SJSA1 (cell line): ENCODE data around the gene CAMTA1. TPM values are rescaled to one million over a fixed set of nuclear protein-coding genes. Genes with fewer than 3 reads are reported as not detected.

Experiments used
- DNase-seq, 2 experiments: peaks; one replicate each; pipeline ENCODE4 v3.0.0-alpha.2; 2015 to 2020; ENCODE audit warnings: low spot score in 2 of 2, low read depth in 1 of 2
- H3K27ac ChIP-seq: fragments of 250-450 bp; sonication (Bioruptor Pico); 2 replicates; pipeline ENCODE4 v1.5.1; 2020; ENCODE audit warnings: mild to moderate bottlenecking, moderate library complexity
- H3K27me3 ChIP-seq: fragments of 250-450 bp; sonication (Bioruptor Pico); replicated peaks from 2 replicates; pipeline ENCODE4 v1.5.1; 2020; ENCODE audit warnings: mild to moderate bottlenecking, moderate library complexity
- H3K36me3 ChIP-seq: fragments of 250-450 bp; sonication (Bioruptor Pico); 2 replicates; pipeline ENCODE4 v1.5.1; 2020; ENCODE audit warnings: mild to moderate bottlenecking
- H3K4me1 ChIP-seq: fragments of 250-450 bp; sonication (Bioruptor Pico); replicated peaks from 2 replicates; pipeline ENCODE4 v1.6.1; 2021; ENCODE audit warnings: mild to moderate bottlenecking
- H3K4me3 ChIP-seq: fragments of 250-450 bp; sonication (Bioruptor Pico); 2 replicates; pipeline ENCODE4 v1.5.1; 2020; ENCODE audit warnings: mild to moderate bottlenecking
- H3K9me3 ChIP-seq: fragments of 250-450 bp; sonication (Bioruptor Pico); replicated peaks from 2 replicates; pipeline ENCODE4 v1.5.1; 2020; ENCODE audit warnings: mild to moderate bottlenecking
- total RNA-seq: library from RNA; depleted of rRNA; stranded (reverse); fragments of >200 nt; shearing (Covaris generic); gene quantifications from 2 replicates; pipeline ENCODE4 v1.2.3, GENCODE V29; 2014

CAMTA1 gene
- total RNA-seq, 1 experiment from 2014 or later, result 136 TPM

DNA sequence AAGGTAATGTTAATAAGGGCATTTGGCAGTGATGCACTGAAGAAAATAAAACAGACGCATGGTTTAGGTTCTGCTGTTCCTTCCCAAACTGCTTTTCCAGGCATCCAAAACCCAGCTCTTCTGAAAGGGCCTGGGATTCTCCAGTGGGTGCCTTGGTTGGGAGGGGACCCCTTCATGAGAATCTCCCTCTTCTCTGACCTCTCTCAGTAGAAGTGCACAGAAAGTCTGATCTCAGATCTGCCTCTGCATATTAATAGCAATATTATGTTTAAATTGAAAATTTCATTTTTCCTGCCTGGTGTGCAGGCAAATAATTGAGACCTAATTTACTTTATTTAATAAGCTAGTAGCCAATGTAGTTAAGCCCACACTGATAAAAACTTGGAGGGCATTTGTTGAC lies 260.6 kb downstream of the CAMTA1 start:
- H3K9me3 ChIP-seq, result no peaks in the 10 kb centered on the region
- H3K36me3 ChIP-seq, result no peaks in the 10 kb centered on the region
- H3K4me1 ChIP-seq, result no peaks in the 10 kb centered on the region
- peaks cover 4% of the 10 kb centered on the region; the same call in 1 of the 2 replicates for H3K27me3 ChIP-seq
- H3K27ac ChIP-seq, result no peak overlapping the region
- DNase-seq, result no peak
- no peak overlapping the region for H3K4me3 ChIP-seq

DNA sequence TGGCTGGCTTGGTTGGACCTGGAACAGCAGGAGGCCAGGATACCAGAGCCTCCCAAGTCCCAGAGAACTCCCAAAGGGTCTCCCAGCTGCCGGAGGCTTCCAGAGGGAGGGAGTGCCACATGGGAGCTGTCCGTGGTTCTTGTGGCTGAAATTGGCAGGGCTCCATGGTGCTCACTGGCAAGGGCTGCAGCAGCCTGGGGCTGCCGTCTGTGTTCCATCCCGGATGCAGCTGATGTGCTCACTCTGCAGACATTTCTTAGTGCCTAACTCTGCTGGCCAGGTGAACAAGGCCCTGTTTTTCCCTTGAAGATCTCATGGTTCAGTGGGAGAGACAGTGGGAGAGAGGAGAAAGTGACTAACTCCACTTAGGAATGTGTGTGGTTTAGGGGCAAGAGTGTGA lies 261.1 kb downstream of the CAMTA1 start:
- Histone ChIP-seq H3K36me3 (no peaks in the 10 kb centered on the region), H3K27me3 (peaks cover 4% of the 10 kb centered on the region; the same call in 1 of the 2 replicates), H3K4me1 (no peaks in the 10 kb centered on the region), H3K9me3 (no peaks in the 10 kb centered on the region), H3K27ac (no peak overlapping the region), H3K4me3 (no peak overlapping the region)
- no peak for DNase-seq

DNA sequence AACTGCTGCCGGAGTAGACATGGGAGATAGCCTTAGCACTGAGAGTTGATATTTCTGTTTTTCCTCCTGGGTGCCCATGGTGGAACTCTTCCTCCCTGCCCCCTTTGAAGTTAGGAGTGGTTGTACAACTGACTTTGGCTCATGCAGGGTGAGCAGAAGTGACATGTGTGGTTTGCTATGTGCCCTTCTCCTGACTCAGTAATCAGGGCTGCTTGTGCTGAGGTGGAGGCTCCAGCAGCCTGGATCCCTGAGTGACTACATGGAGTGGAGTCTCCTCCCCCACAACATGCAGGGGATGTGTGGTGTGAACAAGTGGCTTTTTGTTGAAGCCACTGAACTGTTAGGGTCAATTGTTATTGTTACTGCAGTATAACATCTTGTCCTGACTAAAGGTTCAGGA lies 261.6 kb downstream of the CAMTA1 start:
- no peaks in the 10 kb centered on the region for H3K4me1 ChIP-seq
- no peaks in the 10 kb centered on the region for H3K9me3 ChIP-seq
- no peaks in the 10 kb centered on the region for H3K36me3 ChIP-seq
- peaks cover 4% of the 10 kb centered on the region; the same call in 1 of the 2 replicates for H3K27me3 ChIP-seq
- no peak overlapping the region for H3K27ac ChIP-seq
- DNase-seq, result no peak
- no peak overlapping the region for H3K4me3 ChIP-seq

DNA sequence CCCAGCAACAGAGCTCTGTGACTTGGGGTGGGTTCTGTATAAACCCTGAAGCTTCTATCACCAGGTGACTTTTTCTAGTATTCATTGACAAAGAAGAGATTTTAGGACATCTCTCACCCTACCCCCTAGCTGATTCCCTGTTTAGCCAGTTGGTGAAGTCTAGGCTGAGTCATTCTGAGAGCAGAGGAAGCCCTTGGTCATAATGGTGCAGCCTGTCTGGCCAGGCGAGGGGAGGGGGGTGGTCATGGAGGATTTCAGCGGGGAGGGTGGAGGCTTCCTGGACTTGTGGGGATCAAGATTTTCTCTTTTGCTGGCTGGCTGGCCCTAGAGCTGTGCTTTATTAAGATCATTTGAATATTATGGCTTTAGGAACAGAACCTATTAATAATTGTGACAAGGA lies 262.6 kb downstream of the CAMTA1 start:
- Histone ChIP-seq H3K4me1 (no peaks in the 10 kb centered on the region), H3K4me3 (no peak overlapping the region), H3K27me3 (peaks cover 4% of the 10 kb centered on the region; the same call in 1 of the 2 replicates), H3K36me3 (no peaks in the 10 kb centered on the region), H3K27ac (no peak overlapping the region), H3K9me3 (no peaks in the 10 kb centered on the region)
- no peak for DNase-seq

DNA sequence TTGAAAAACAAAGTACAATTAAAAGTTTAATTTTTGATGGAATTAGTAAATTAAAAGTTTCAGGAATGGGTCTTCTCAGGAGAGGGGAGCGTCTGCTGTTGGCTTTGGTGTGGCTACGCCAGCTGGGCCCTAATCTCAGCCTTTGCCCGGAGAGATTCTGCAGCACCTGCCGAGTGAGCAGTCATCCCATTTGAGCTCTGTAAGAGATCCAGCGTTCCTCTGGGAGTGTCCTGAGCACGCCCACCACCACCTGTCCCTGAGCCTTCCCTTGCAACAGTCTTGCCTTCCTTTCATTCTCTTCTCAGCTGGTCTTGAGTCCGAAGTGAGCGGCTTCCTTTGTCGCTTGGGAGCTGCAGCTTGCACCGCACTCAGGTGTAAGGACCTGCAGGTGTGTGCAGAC lies 263.1 kb downstream of the CAMTA1 start:
- H3K9me3 ChIP-seq, result no peaks in the 10 kb centered on the region
- no peak overlapping the region for H3K4me3 ChIP-seq
- no peak for DNase-seq
- H3K27me3 ChIP-seq, result peaks cover 4% of the 10 kb centered on the region; the same call in 1 of the 2 replicates
- no peak overlapping the region for H3K27ac ChIP-seq
- no peaks in the 10 kb centered on the region for H3K4me1 ChIP-seq
- H3K36me3 ChIP-seq, result no peaks in the 10 kb centered on the region

DNA sequence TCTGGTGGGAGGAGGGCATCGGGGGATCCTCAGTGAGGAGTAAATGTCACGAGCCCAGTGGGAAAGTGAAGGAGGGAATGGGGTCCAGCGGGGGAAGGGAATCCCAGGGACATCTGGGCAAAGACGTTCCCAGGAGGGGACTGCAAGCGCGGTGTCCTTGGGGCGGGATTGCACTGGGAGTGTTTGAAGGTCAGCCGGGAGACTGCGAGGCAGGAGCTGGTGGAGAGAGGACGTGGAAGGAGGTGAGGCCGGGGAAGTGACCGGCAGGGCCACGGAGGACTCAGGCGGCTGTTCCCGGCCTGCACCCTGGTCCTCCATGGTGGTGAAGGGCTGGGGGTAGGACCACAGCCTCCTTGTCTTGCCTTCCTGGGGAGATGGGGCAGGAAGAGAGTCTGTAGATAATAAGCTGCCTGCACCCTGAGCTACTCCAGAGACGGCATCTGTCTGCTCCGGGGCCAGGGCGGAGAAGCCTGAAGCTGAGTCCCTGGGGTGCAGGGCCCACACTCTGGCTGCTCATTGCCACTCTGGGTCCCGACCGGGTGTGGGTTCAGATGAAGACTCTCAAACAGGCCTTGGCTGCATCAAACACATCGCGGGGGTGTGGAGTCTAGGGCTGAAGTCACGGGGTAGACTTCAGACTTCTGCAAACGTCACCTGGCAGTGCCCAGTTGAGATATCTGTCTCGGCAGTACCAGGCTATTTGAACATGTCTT lies 264.8 kb downstream of the CAMTA1 start:
- DNase-seq, result no peak
- Histone ChIP-seq H3K4me1 (no peaks in the 10 kb centered on the region), H3K36me3 (no peaks in the 10 kb centered on the region), H3K4me3 (no peak overlapping the region), H3K27me3 (peaks cover 4% of the 10 kb centered on the region; the same call in 1 of the 2 replicates), H3K27ac (no peak overlapping the region), H3K9me3 (no peaks in the 10 kb centered on the region)

DNA sequence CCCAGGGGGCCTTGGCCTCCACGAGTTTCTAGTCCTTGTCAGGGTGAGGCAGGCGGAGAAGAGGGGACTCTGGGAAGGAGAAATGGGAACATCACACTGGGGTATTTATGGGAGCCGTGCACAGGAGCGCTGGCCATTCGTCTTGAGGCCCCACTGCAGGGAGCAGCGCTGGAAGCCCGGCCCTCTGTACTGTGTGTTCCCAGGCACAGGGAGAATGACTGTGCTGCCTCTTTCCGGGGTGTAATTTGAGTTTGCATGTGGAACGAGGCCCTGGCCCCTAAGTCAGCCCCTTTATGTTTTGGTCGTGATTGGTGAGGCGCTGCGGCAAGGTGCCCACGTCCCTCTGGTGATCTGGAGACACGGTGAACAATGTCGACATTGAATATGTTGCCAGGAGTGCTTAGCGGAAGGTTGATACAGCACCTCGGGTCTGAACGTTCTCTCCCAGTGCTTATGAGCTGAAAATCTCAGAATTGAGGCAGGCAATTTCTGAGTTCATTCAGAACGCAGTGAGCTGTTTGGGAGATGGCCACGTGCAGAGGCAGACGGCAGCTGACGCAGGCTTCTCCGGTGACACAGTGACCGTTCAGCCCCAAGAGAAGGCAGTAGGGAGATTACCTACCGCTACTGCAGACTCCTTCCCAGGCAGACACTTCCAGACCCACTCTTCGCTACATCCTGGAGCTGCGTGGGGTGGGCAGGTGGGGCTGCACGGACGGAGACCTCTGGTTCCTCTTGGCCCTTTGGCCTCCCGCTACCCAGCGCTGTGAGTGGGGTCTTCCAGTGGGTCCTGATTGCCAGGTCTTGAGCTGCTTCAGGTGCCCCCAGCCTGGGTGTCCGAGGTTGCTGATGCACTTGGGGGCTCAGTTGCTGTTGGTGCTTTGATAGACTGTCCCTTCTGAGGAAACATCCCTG lies 265.8 kb downstream of the CAMTA1 start:
- H3K27ac ChIP-seq, result no peak overlapping the region
- no peaks in the 10 kb centered on the region for H3K27me3 ChIP-seq
- no peak overlapping the region for H3K4me3 ChIP-seq
- no peaks in the 10 kb centered on the region for H3K9me3 ChIP-seq
- H3K4me1 ChIP-seq, result no peaks in the 10 kb centered on the region
- no peak for DNase-seq
- H3K36me3 ChIP-seq, result no peaks in the 10 kb centered on the region

DNA sequence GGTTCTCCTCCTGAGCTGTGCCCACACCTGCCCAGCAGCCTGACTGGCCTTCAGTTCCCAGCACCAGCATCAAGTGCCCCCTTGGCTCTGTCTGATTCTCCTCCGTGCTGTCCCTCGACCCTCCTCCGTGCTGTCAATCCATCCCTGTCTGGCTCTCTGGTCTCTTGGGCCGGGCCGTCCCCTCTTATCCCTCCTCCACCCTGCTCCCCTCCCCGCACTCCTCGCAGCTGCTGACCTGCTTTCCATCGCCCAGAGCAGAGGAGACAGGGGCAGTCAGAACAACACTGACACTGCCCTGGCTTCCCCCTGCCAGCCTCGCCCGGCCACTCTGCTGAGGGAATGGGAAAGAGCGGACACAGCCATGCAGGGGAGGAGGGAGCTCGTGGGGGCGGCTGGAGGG lies 267.4 kb downstream of the CAMTA1 start:
- H3K36me3 ChIP-seq, result no peaks in the 10 kb centered on the region
- no peaks in the 10 kb centered on the region for H3K27me3 ChIP-seq
- H3K4me3 ChIP-seq, result no peak overlapping the region
- H3K4me1 ChIP-seq, result no peaks in the 10 kb centered on the region
- H3K27ac ChIP-seq, result no peak overlapping the region
- H3K9me3 ChIP-seq, result no peaks in the 10 kb centered on the region
- no peak for DNase-seq

DNA sequence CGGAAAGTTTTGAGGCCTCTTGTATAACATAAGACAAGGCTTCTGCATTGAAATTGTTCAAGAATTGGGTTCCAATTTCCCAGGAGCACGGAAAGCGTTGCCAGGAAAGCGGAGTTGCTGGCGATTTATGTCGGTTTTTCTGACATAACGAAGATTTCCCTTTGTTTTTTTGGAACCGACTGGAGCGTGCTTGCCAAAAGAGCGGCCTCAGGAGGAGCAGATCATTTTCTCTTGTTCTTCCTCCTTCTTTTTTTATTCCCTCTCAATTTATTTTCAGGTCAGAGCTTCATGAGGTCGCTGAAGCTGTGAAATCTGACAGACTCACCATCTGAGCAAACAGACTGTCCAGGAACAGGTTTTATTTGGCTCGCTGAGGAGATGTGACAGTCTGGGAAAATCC lies 275.5 kb downstream of the CAMTA1 start:
- no peak overlapping the region for H3K27ac ChIP-seq
- no peak overlapping the region for H3K4me3 ChIP-seq
- H3K27me3 ChIP-seq, result peaks cover 3% of the 10 kb centered on the region; the same call in 1 of the 2 replicates
- no peaks in the 10 kb centered on the region for H3K36me3 ChIP-seq
- no peaks in the 10 kb centered on the region for H3K9me3 ChIP-seq
- H3K4me1 ChIP-seq, result no peaks in the 10 kb centered on the region
- DNase-seq, result no peak

DNA sequence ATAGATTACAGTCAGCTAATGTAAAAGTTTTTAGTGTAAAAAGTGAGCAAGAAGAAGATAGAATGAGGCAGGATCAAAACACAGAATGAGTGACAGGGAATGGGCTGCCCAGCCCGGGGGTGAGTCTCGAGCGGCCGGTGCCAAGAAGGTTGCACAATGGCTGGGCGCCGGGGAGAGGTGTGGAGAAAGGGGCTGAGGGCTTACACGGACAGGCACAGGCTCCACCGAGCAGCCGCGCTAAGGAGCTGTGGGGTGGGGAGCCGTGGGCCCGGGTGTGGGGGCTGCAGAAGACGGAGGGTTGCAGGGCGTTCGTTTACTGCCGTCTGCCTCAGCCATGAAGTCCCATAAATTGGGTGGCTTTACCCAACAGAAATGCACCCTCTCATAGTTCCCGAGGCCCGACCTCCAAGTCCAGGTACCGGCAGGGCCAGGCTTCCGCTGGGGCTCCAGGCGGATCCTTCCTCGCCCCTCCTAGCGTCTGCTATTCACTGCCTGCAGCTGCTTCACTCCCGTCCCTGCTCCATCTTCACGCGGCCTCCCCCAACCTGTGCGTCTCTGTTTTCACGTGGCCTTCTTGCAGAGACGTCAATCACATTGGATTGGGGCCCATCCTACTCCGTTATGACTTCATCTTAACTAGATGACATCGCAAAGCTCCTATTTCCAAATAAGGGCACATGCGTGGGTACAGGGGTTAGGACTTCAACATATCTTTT lies 277.2 kb downstream of the CAMTA1 start:
- Histone ChIP-seq H3K27me3 (peaks cover 3% of the 10 kb centered on the region), H3K36me3 (no peaks in the 10 kb centered on the region), H3K4me1 (no peaks in the 10 kb centered on the region), H3K27ac (no peak overlapping the region), H3K4me3 (no peak overlapping the region), H3K9me3 (no peaks in the 10 kb centered on the region)
- DNase-seq, result no peak

DNA sequence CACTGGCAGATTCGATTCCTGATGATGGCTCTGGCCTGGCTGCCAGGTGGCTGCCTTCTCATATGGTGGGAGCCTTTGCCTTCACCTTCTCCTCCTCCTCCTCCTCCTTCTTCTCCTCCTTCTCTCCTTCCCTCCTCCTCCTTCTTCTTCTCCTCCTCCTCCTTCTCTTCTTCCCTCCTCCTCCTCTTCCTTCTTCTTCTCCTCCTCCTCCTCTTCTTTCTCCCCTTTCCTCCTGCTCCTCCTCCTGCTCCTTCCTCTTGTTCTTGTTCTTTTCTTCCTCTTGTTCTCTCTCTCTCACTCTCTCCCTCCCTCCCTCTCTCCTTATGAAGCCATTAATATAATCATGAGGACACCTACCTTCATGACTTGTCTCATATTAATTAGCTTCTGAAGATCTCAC lies 278.7 kb downstream of the CAMTA1 start:
- Histone ChIP-seq H3K4me1 (no peaks in the 10 kb centered on the region), H3K4me3 (no peak overlapping the region), H3K9me3 (no peaks in the 10 kb centered on the region), H3K27me3 (peaks cover 3% of the 10 kb centered on the region), H3K27ac (no peak overlapping the region), H3K36me3 (no peaks in the 10 kb centered on the region)
- no peak for DNase-seq

DNA sequence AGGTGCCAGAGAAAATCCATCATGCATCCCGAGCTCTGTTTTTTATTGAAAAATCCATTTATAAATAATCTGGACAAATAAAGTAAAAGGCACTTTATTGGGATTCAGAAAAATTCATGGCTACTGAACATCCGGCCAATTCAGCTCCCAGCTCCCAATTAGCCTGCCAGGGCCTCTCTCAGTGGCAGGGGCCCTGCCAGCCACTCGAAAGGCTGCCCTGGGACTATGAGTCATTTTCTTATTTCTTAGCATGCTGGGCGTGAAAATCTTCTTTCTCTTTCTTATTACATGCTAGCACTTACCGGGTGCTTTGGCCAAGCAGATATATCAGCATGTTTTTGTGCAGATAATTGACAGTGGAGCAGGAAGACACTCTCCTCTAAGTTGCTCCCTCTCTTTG lies 283.3 kb downstream of the CAMTA1 start:
- no peak overlapping the region for H3K4me3 ChIP-seq
- H3K9me3 ChIP-seq, result no peaks in the 10 kb centered on the region
- H3K27me3 ChIP-seq, result peaks cover under 1% of the 10 kb centered on the region
- H3K4me1 ChIP-seq, result no peaks in the 10 kb centered on the region
- DNase-seq, result no peak
- H3K36me3 ChIP-seq, result no peaks in the 10 kb centered on the region
- no peak overlapping the region for H3K27ac ChIP-seq

DNA sequence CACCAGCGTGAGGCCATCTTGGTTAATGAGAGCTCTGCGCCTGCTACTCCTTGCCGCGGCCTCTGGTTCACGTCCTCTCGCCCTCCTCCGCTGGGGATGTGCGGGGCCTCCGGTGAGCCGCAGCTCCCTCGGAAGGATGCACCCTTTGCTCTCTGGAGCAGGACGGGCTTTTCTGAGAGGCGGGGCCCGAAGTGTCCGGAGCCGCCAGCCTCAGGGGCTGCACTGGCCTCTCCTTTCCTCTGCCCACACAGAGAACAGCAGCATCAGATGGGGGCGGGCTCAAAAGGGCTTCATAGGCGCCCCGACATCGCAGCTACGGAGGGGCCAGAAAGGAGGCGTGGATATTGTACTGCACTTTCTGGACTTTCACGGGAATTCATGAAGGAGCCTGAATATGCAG lies 284.7 kb downstream of the CAMTA1 start:
- H3K4me3 ChIP-seq, result no peak overlapping the region
- no peaks in the 10 kb centered on the region; the same call in none of the 2 replicates for H3K27me3 ChIP-seq
- no peak overlapping the region for H3K27ac ChIP-seq
- no peaks in the 10 kb centered on the region for H3K4me1 ChIP-seq
- DNase-seq, result no peak
- 0 out of 2 replicates have a peak, but pooled peaks cover 3% of the 10 kb centered on the region for H3K9me3 ChIP-seq
- H3K36me3 ChIP-seq, result no peaks in the 10 kb centered on the region
